Trophoblast cell (in vitro differentiated cells and primary cell): Measurements from ENCODE around the gene CREB5.

Source experiments
- DNase-seq, 2 donors: peaks; one replicate each; pipeline ENCODE4 v3.0.0-alpha.2; 2016
- H2AFZ ChIP-seq: 2 replicates; pipeline ENCODE4 v1.6.1; 2013; ENCODE audit warnings: low read length, moderate library complexity, mild to moderate bottlenecking; ENCODE audit not compliant: insufficient read depth, poor library complexity
- H2AK5ac ChIP-seq: 2 replicates; pipeline ENCODE4 v1.6.1; 2013; ENCODE audit warnings: mild to moderate bottlenecking, low read length
- H2BK120ac ChIP-seq: 2 replicates; pipeline ENCODE4 v1.6.1; 2013; ENCODE audit warnings: low read length, mild to moderate bottlenecking, moderate library complexity; ENCODE audit not compliant: insufficient read depth, poor library complexity
- H2BK12ac ChIP-seq: 2 replicates; pipeline ENCODE4 v1.6.1; 2013; ENCODE audit warnings: mild to moderate bottlenecking, low read length, moderate library complexity
- H2BK5ac ChIP-seq: 2 replicates; pipeline ENCODE4 v1.6.1; 2013; ENCODE audit warnings: low read length, low read depth, moderate library complexity, mild to moderate bottlenecking; ENCODE audit not compliant: poor library complexity
- H3K14ac ChIP-seq: 2 replicates; pipeline ENCODE4 v1.6.1; 2013; ENCODE audit warnings: mild to moderate bottlenecking, low read length
- H3K18ac ChIP-seq: 2 replicates; pipeline ENCODE4 v1.6.1; 2013; ENCODE audit warnings: mild to moderate bottlenecking, low read length
- H3K23ac ChIP-seq: 2 replicates; pipeline ENCODE4 v1.6.1; 2013; ENCODE audit warnings: low read length
- H3K27ac ChIP-seq: 2 replicates; pipeline ENCODE4 v1.5.1; 2013; ENCODE audit warnings: low read depth, mild to moderate bottlenecking, inconsistent platforms, low read length, moderate library complexity
- H3K27me3 ChIP-seq: 2 replicates; pipeline ENCODE4 v1.6.1; 2013; ENCODE audit warnings: inconsistent platforms, mild to moderate bottlenecking, low read length, moderate library complexity; ENCODE audit not compliant: insufficient read depth
- H3K36me3 ChIP-seq, 2 experiments: 1 replicate in 1 of 2; 2 replicates in 1 of 2; pipeline ENCODE4 v1.6.1; 2013; ENCODE audit warnings: low read length in 2 of 2, mild to moderate bottlenecking in 2 of 2, moderate library complexity in 1 of 2; ENCODE audit not compliant: insufficient read depth in 2 of 2, control insufficient read depth in 1 of 2
- H3K4ac ChIP-seq: 2 replicates; pipeline ENCODE4 v1.6.1; 2013; ENCODE audit warnings: low read depth, mild to moderate bottlenecking, low read length, moderate library complexity
- H3K4me1 ChIP-seq, 2 experiments: 1 replicate in 1 of 2; 2 replicates in 1 of 2; pipeline ENCODE4 v1.6.1; 2013; ENCODE audit warnings: low read length in 2 of 2, mild to moderate bottlenecking in 2 of 2, moderate library complexity in 1 of 2; ENCODE audit not compliant: insufficient read depth in 2 of 2, control insufficient read depth in 1 of 2
- H3K4me2 ChIP-seq: 2 replicates; pipeline ENCODE4 v1.6.1; 2013; ENCODE audit warnings: inconsistent platforms, mild to moderate bottlenecking, low read length, moderate library complexity
- H3K4me3 ChIP-seq: 2 replicates; pipeline ENCODE4 v1.5.1; 2013; ENCODE audit warnings: mild to moderate bottlenecking, low read depth, low read length, inconsistent platforms
- H3K79me1 ChIP-seq: one replicate; pipeline ENCODE4 v1.6.1; 2013; ENCODE audit warnings: low read length
- H3K79me2 ChIP-seq: 2 replicates; pipeline ENCODE4 v1.6.1; 2013; ENCODE audit warnings: low read length, mild to moderate bottlenecking; ENCODE audit not compliant: control insufficient read depth, insufficient read depth, poor library complexity
- H3K9ac ChIP-seq: 2 replicates; pipeline ENCODE4 v1.6.1; 2013; ENCODE audit warnings: mild to moderate bottlenecking, low read length
- H3K9me3 ChIP-seq: 2 replicates; pipeline ENCODE4 v1.6.1; 2013; ENCODE audit warnings: low read depth, mild to moderate bottlenecking, control low read depth, inconsistent platforms, low read length; ENCODE audit not compliant: insufficient read depth
- H4K12ac ChIP-seq: 2 replicates; pipeline ENCODE4 v1.6.1; 2013; ENCODE audit warnings: low read depth, mild to moderate bottlenecking, low read length, moderate library complexity
- H4K8ac ChIP-seq: 2 replicates; pipeline ENCODE4 v1.6.1; 2013; ENCODE audit warnings: low read depth, mild to moderate bottlenecking, low read length, moderate library complexity
- H4K91ac ChIP-seq: one replicate; pipeline ENCODE4 v1.6.1; 2013; ENCODE audit warnings: low read depth, mild to moderate bottlenecking, low read length, moderate library complexity
- WGBS: extraction: QIAGEN DNeasy Blood & Tissue Kit; methylation state at CpG from one replicate; pipeline ENCODE4 v1.1.7; 2013; ENCODE audit warnings: missing lambda C conversion rate; ENCODE audit not compliant: insufficient read length, insufficient coverage; ENCODE audit errors: extremely low coverage; 5-methylcytosine and 5-hydroxymethylcytosine counted together

The CREB5 gene

DNA sequence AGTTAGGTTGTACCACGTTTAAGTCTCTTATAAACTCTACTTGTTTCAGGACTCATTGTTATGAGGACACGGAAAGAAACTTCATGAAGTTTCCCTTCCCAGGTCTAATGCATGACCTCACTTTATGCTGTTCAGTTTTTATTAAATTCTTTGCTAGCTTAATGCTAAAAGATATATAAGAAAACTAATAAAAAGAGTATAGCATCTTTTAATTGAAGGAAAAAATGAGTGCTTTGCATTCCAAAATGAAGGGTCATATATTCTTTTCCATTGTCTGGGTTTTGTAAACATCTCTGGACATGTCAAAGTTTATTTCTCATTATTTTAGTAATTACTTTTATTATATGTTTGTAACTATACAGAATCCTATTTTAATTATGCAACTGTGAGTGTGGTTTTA lies 255.8 kb downstream of the CREB5 start:
- no peak overlapping the region for H4K12ac ChIP-seq
- no peaks in the 10 kb centered on the region for H3K79me1 ChIP-seq
- H3K79me2 ChIP-seq = no peaks in the 10 kb centered on the region
- no peak overlapping the region for H2BK120ac ChIP-seq
- no peak overlapping the region for H2BK12ac ChIP-seq
- H4K8ac ChIP-seq = no peak overlapping the region
- no peak overlapping the region for H2AK5ac ChIP-seq
- H4K91ac ChIP-seq = no peak overlapping the region
- DNase-seq = no peak
- no peak overlapping the region for H3K18ac ChIP-seq
- no peak overlapping the region for H3K4me2 ChIP-seq
- H2AFZ ChIP-seq = no peak overlapping the region
- no peak overlapping the region for H3K14ac ChIP-seq
- no peaks in the 10 kb centered on the region for H3K27me3 ChIP-seq
- no peak overlapping the region for H3K4ac ChIP-seq
- H2BK5ac ChIP-seq = no peak overlapping the region
- no peaks in the 10 kb centered on the region for H3K36me3 ChIP-seq
- no peak overlapping the region for H3K23ac ChIP-seq
- H3K4me1 ChIP-seq = no peaks in the 10 kb centered on the region
- H3K4me3 ChIP-seq = no peak overlapping the region
- no peak overlapping the region for H3K9ac ChIP-seq
- no peak overlapping the region for H3K27ac ChIP-seq
- H3K9me3 ChIP-seq = no peaks in the 10 kb centered on the region
- no CpG with 5 or more reads among the region's 2 CpGs for WGBS

DNA sequence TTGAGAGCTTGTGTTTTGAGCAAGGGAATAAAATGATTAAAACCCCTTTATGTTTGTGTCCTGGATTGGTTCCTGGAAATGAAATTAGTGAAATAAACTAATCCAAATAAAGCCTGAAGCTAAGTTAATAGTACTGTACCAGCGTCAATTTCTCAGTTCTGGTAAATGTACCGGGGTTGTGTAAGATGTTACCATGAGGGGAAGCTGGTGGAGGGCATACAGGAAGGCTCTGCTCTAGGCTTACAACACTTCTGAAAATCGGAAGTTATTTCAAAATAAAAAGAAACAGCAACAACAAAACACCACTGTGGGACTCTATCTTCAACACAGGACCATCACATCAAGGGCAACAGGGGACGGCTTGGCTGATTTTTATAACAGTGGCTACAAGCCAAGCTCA lies 257.0 kb downstream of the CREB5 start:
- no peak overlapping the region for H3K9ac ChIP-seq
- H3K27me3 ChIP-seq = no peaks in the 10 kb centered on the region
- H2BK120ac ChIP-seq = no peak overlapping the region
- H4K8ac ChIP-seq = no peak overlapping the region
- H3K23ac ChIP-seq = no peak overlapping the region
- H4K12ac ChIP-seq = no peak overlapping the region
- no peak overlapping the region for H3K4ac ChIP-seq
- no peak overlapping the region for H3K27ac ChIP-seq
- H3K18ac ChIP-seq = no peak overlapping the region
- no peak overlapping the region for H3K14ac ChIP-seq
- no peaks in the 10 kb centered on the region for H3K79me2 ChIP-seq
- no peak overlapping the region for H2BK5ac ChIP-seq
- no CpG with 5 or more reads among the region's 4 CpGs for WGBS
- no peaks in the 10 kb centered on the region for H3K79me1 ChIP-seq
- H3K4me1 ChIP-seq = peaks cover 0 to 3% of the 10 kb centered on the region in 2 experiments
- no peak overlapping the region for H3K4me2 ChIP-seq
- H2AFZ ChIP-seq = no peak overlapping the region
- H2BK12ac ChIP-seq = no peak overlapping the region
- H3K9me3 ChIP-seq = no peaks in the 10 kb centered on the region
- no peak overlapping the region for H2AK5ac ChIP-seq
- H3K4me3 ChIP-seq = no peak overlapping the region
- H3K36me3 ChIP-seq = no peaks in the 10 kb centered on the region
- DNase-seq = no peak
- no peak overlapping the region for H4K91ac ChIP-seq

DNA sequence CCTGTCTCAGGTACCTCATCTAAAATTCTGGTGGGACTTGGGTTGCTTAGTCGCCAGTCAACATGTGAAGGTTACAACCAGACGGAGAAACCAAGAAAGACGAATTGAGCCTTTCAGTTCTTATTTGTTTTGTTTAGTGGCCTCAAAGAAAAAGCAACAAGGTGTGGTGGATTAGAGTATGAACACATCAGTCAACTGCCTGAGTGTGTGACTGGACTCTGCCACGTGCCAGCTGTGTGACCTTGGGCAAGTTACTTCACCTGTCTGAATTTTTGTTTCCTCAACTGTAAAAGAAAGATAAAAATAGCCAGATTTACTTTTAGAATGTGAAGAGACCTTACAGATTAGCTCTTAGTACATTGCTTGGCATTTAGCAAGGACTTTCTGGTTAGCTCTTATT lies 259.2 kb downstream of the CREB5 start:
- Histone ChIP-seq H2AFZ (no peak overlapping the region), H3K27ac (no peak overlapping the region), H3K4ac (no peak overlapping the region), H3K4me1 (peaks cover 0 to 5% of the 10 kb centered on the region in 2 experiments), H3K79me2 (no peaks in the 10 kb centered on the region), H3K9ac (no peak overlapping the region), H3K23ac (no peak overlapping the region), H3K79me1 (no peaks in the 10 kb centered on the region), H3K27me3 (no peaks in the 10 kb centered on the region), H3K18ac (no peak overlapping the region), H2BK120ac (no peak overlapping the region), H2BK12ac (no peak overlapping the region), H3K36me3 (no peaks in the 10 kb centered on the region), H4K12ac (no peak overlapping the region), H4K8ac (no peak overlapping the region), H2AK5ac (no peak overlapping the region), H3K9me3 (no peaks in the 10 kb centered on the region), H2BK5ac (no peak overlapping the region), H3K4me3 (no peak overlapping the region), H3K14ac (no peak overlapping the region), H3K4me2 (no peak overlapping the region), H4K91ac (no peak overlapping the region)
- peak; percentile 36 to 40 for DNase-seq
- no CpG with 5 or more reads among the region's 4 CpGs for WGBS

DNA sequence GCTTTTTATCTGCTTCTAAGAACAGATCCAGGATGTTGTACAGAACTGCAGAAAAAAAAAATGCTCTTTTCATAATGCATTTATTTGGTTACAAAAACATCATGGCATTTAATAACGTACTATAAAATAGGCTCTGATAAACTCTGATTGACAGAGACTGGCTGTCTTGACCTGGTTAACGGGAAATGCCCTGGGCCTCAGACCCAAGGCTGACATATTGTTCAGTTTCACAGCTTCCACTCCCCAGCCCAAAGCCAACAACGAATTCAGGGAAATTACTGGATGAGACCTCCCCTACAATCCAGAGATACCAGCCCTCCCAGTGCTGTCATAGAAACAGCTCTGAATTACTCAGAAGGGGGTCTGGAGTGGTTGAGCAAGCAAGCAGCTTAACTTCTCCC lies 260.1 kb downstream of the CREB5 start:
- no peak overlapping the region for H3K18ac ChIP-seq

More for the DNA sequence above, 260.1 kb downstream of the CREB5 start:
- Histone ChIP-seq H2BK12ac (no peak overlapping the region), H3K9ac (no peak overlapping the region), H3K4ac (no peak overlapping the region), H4K91ac (no peak overlapping the region), H4K12ac (no peak overlapping the region), H3K27ac (no peak overlapping the region), H3K4me1 (peaks cover 0 to 5% of the 10 kb centered on the region in 2 experiments), H3K14ac (no peak overlapping the region), H4K8ac (no peak overlapping the region), H2AK5ac (no peak overlapping the region), H3K4me2 (no peak overlapping the region), H3K79me1 (no peaks in the 10 kb centered on the region), H3K36me3 (no peaks in the 10 kb centered on the region), H3K79me2 (no peaks in the 10 kb centered on the region), H3K23ac (no peak overlapping the region), H3K4me3 (no peak overlapping the region), H3K9me3 (no peaks in the 10 kb centered on the region), H2BK120ac (no peak overlapping the region), H2BK5ac (no peak overlapping the region), H2AFZ (no peak overlapping the region), H3K27me3 (no peaks in the 10 kb centered on the region)
- WGBS = no CpG with 5 or more reads among the region's 3 CpGs
- DNase-seq = peak; percentile 58 to 61
